IMR-90 (cell line): ENCODE results near the gene C8A. TPM values are rescaled to one million over a fixed set of nuclear protein-coding genes. Genes with fewer than 3 reads are reported as not detected.

ENCODE experiments used
- ATAC-seq: fragments of 200-7000 bp; cut with Tn5 transposase; 2 replicates; pipeline ENCODE4 v1.9.1; 2020; ENCODE audit warnings: low read depth, mild to moderate bottlenecking, moderate library complexity
- BruUV-seq: library from RNA; stranded (reverse); fragments of 400-500 nt; replicated peaks from 2 replicates; lab custom pipeline; 2021; lab: Mats Ljungman, UMichigan
- CTCF ChIA-PET: fragments of 300-600 bp; formaldehyde crosslinking; extraction: SDS; loops from one replicate; lab custom pipeline; 2021; ENCODE audit warnings: antibody characterized with exemption; lab: Yijun Ruan, JAX
- POLR2A ChIA-PET: fragments of 300-600 bp; sonication (Branson Sonifier 250); formaldehyde crosslinking; loops from one replicate; lab custom pipeline; 2022; ENCODE audit warnings: antibody characterized with exemption; ENCODE audit not compliant: unreplicated experiment; lab: Charles Lee
- DNase-seq: peaks from one replicate; pipeline ENCODE4 v3.0.0; 2013
- H2AFZ ChIP-seq: replicated peaks from 2 replicates; pipeline ENCODE3; 2013; ENCODE audit warnings: low read length, mild to moderate bottlenecking; ENCODE audit not compliant: poor library complexity
- H2AK5ac ChIP-seq: 2 replicates; pipeline ENCODE4 v1.6.1; 2013; ENCODE audit warnings: low read depth, low read length, inconsistent platforms
- H2AK9ac ChIP-seq: replicated peaks from 2 replicates; pipeline ENCODE3; 2013; ENCODE audit warnings: mild to moderate bottlenecking, low read depth, low read length, moderate library complexity; ENCODE audit not compliant: poor library complexity
- H2BK120ac ChIP-seq: 2 replicates; pipeline ENCODE4 v1.6.1; 2013; ENCODE audit warnings: low read depth, low read length, inconsistent platforms
- H2BK15ac ChIP-seq: 3 replicates; pipeline ENCODE4 v1.6.1; 2013; ENCODE audit warnings: low read depth, low read length, inconsistent platforms
- H2BK20ac ChIP-seq: 2 replicates; pipeline ENCODE4 v1.6.1; 2013; ENCODE audit warnings: low read depth, mild to moderate bottlenecking, inconsistent platforms, low read length, moderate library complexity
- H2BK5ac ChIP-seq: 2 replicates; pipeline ENCODE4 v1.6.1; 2013; ENCODE audit warnings: mild to moderate bottlenecking, low read depth, low read length, inconsistent platforms; ENCODE audit not compliant: poor library complexity, severe bottlenecking
- H3K14ac ChIP-seq: replicated peaks from 2 replicates; pipeline ENCODE4 v1.6.1; 2013; ENCODE audit warnings: low read depth, low read length, inconsistent platforms
- H3K18ac ChIP-seq: 2 replicates; pipeline ENCODE4 v1.6.1; 2013; ENCODE audit warnings: low read depth, low read length, control low read depth
- H3K23ac ChIP-seq: 2 replicates; pipeline ENCODE4 v1.6.1; 2013; ENCODE audit warnings: low read depth, low read length, inconsistent platforms
- H3K27ac ChIP-seq: 2 replicates; pipeline ENCODE4 v1.5.1; 2013; ENCODE audit warnings: mild to moderate bottlenecking, control low read depth, low read length; ENCODE audit not compliant: insufficient read depth
- H3K27me3 ChIP-seq: 2 replicates; pipeline ENCODE4 v1.6.1; 2013; ENCODE audit warnings: low read length; ENCODE audit not compliant: control insufficient read depth, insufficient read depth
- H3K36me3 ChIP-seq: 2 replicates; pipeline ENCODE4 v1.6.1; 2013; ENCODE audit warnings: low read length, mixed read lengths; ENCODE audit not compliant: control insufficient read depth, insufficient read depth
- H3K4ac ChIP-seq: 2 replicates; pipeline ENCODE4 v1.6.1; 2013; ENCODE audit warnings: low read depth, low read length, inconsistent platforms
- H3K4me1 ChIP-seq: 2 replicates; pipeline ENCODE4 v1.6.1; 2013; ENCODE audit warnings: low read length, mixed read lengths; ENCODE audit not compliant: control insufficient read depth, insufficient read depth
- H3K4me2 ChIP-seq: 2 replicates; pipeline ENCODE4 v1.6.1; 2013; ENCODE audit warnings: low read depth, mild to moderate bottlenecking, control low read depth, low read length, moderate library complexity
- H3K4me3 ChIP-seq: 2 replicates; pipeline ENCODE4 v1.5.1; 2013; ENCODE audit warnings: low read depth, mild to moderate bottlenecking, control low read depth, low read length, moderate library complexity; ENCODE audit not compliant: insufficient read depth
- H3K56ac ChIP-seq: 2 replicates; pipeline ENCODE4 v1.6.1; 2013; ENCODE audit warnings: low read length, inconsistent platforms; ENCODE audit not compliant: insufficient read depth; ENCODE audit errors: extremely low read depth
- H3K79me1 ChIP-seq, 2 experiments: 2 replicates each; pipeline ENCODE4 v1.6.1; 2013; ENCODE audit warnings: low read length in 2 of 2, inconsistent platforms in 1 of 2, low read depth in 1 of 2
- H3K9ac ChIP-seq: 2 replicates; pipeline ENCODE4 v1.6.1; 2013; ENCODE audit warnings: low read depth, low read length, control low read depth
- H3K9me1 ChIP-seq: 2 replicates; pipeline ENCODE4 v1.6.1; 2013; ENCODE audit warnings: low read length, inconsistent platforms; ENCODE audit not compliant: insufficient read depth
- H3K9me3 ChIP-seq: 2 replicates; pipeline ENCODE4 v1.6.1; 2013; ENCODE audit warnings: low read length; ENCODE audit not compliant: control insufficient read depth, insufficient read depth
- H4K20me1 ChIP-seq: 2 replicates; pipeline ENCODE4 v1.6.1; 2013; ENCODE audit warnings: low read length, inconsistent platforms; ENCODE audit not compliant: insufficient read depth
- H4K5ac ChIP-seq: 2 replicates; pipeline ENCODE4 v1.6.1; 2013; ENCODE audit warnings: mild to moderate bottlenecking, low read depth, low read length, control low read depth
- H4K8ac ChIP-seq, 2 experiments: 2 replicates each; pipeline ENCODE4 v1.6.1; 2013; ENCODE audit warnings: low read depth in 2 of 2, low read length in 2 of 2, control low read depth in 1 of 2, inconsistent platforms in 1 of 2
- H4K91ac ChIP-seq: 2 replicates; pipeline ENCODE4 v1.6.1; 2013; ENCODE audit warnings: low read depth, low read length, inconsistent platforms; ENCODE audit not compliant: insufficient read depth
- BHLHE40 ChIP-seq: fragments of 150-350 bp; IDR thresholded peaks from 2 replicates; pipeline ENCODE4 v1.6.1; 2016; ENCODE audit warnings: mild to moderate bottlenecking, low read depth, low read length
- CEBPB ChIP-seq: IDR thresholded peaks from 2 replicates; pipeline ENCODE4 v1.6.1; 2012; ENCODE audit warnings: low read depth, low read length, improper control_type of control experiment
- CHD1 ChIP-seq: IDR thresholded peaks from 2 replicates; pipeline ENCODE4 v1.6.1; 2012; ENCODE audit warnings: low read depth, low read length, improper control_type of control experiment
- CTCF ChIP-seq: conservative IDR thresholded peaks from 2 replicates; pipeline ENCODE4 v1.5.1; 2012; ENCODE audit warnings: mild to moderate bottlenecking, low read depth, low read length, improper control_type of control experiment
- ELK1 ChIP-seq: fragments of 150-350 bp; IDR thresholded peaks from 2 replicates; pipeline ENCODE4 v1.6.1; 2016; ENCODE audit warnings: low read depth, mild to moderate bottlenecking, low read length, moderate library complexity, borderline replicate concordance
- FOS ChIP-seq: fragments of 150-350 bp; IDR thresholded peaks from 2 replicates; pipeline ENCODE4 v1.6.1; 2016; ENCODE audit warnings: low read depth, low read length
- MAFK ChIP-seq: IDR thresholded peaks from 2 replicates; pipeline ENCODE4 v1.6.1; 2012; ENCODE audit warnings: low read depth, low read length, improper control_type of control experiment
- MAZ ChIP-seq: IDR thresholded peaks from 2 replicates; pipeline ENCODE4 v1.6.1; 2012; ENCODE audit warnings: low read depth, mild to moderate bottlenecking, low read length, improper control_type of control experiment, moderate library complexity, borderline replicate concordance
- MXI1 ChIP-seq: IDR thresholded peaks from 2 replicates; pipeline ENCODE4 v1.6.1; 2012; ENCODE audit warnings: low read depth, mild to moderate bottlenecking, low read length, moderate library complexity, borderline replicate concordance
- NFE2L2 ChIP-seq: fragments of 150-350 bp; IDR thresholded peaks from 2 replicates; pipeline ENCODE4 v1.6.1; 2016; ENCODE audit warnings: low read depth, mild to moderate bottlenecking, low read length
- POLR2A ChIP-seq: IDR thresholded peaks from 2 replicates; pipeline ENCODE4 v1.6.1; 2012; ENCODE audit warnings: mild to moderate bottlenecking, low read depth, low read length
- RAD21 ChIP-seq: IDR thresholded peaks from 2 replicates; pipeline ENCODE4 v1.6.1; 2012; ENCODE audit warnings: low read length, improper control_type of control experiment
- RCOR1 ChIP-seq: IDR thresholded peaks from 2 replicates; pipeline ENCODE4 v1.6.1; 2012; ENCODE audit warnings: mild to moderate bottlenecking, low read length, improper control_type of control experiment; ENCODE audit not compliant: insufficient replicate concordance
- RFX5 ChIP-seq: IDR thresholded peaks from 2 replicates; pipeline ENCODE4 v1.8.0; 2012; ENCODE audit warnings: low read depth, mild to moderate bottlenecking, low read length, moderate library complexity
- SMC3 ChIP-seq: fragments of 150-350 bp; IDR thresholded peaks from 2 replicates; pipeline ENCODE4 v1.6.1; 2016; ENCODE audit warnings: low read depth, mild to moderate bottlenecking, antibody characterized with exemption, low read length, moderate library complexity
- USF2 ChIP-seq: fragments of 150-350 bp; IDR thresholded peaks from 2 replicates; pipeline ENCODE4 v1.6.1; 2017; ENCODE audit warnings: mild to moderate bottlenecking, antibody characterized with exemption, low read length, low read depth
- WGBS, 2 experiments: methylation state at CpG; one replicate each; pipeline versions ENCODE4 v1.1.5 to v1.1.7; 2013; ENCODE audit warnings: missing lambda C conversion rate in 2 of 2; ENCODE audit not compliant: insufficient read length in 1 of 2; ENCODE audit errors: extremely low coverage in 2 of 2; 5-methylcytosine and 5-hydroxymethylcytosine counted together
- dilution Hi-C: fragments of 300-500 bp; cut with HindIII; formaldehyde crosslinking; loops from one replicate; pipeline ENCODE4 v1.14.3; 2018; ENCODE audit warnings: low sequenced_read_pairs; ENCODE audit not compliant: unreplicated experiment
- in situ Hi-C: fragments of 300-500 bp; cut with MboI; formaldehyde crosslinking; loops from 3 replicates; pipeline ENCODE4 v1.14.3; 2019; ENCODE audit warnings: low sequenced_read_pairs, inconsistent platforms, mixed read lengths
- intact Hi-C: fragments of 100-400 bp; cut with micrococcal nuclease; formaldehyde crosslinking; loops from 2 replicates; pipeline ENCODE4 v1.10.0; 2022
- polyA plus RNA-seq, 3 experiments: library from polyadenylated mRNA; depleted of rRNA; stranded (reverse); fragments of >200 nt; gene quantifications; 2 replicates each; pipeline ENCODE4 v1.2.3, GENCODE V29; 2012; ENCODE audit warnings: low replicate concordance in 1 of 3
- total RNA-seq: library from RNA; depleted of rRNA; stranded (reverse); fragments of >200 nt; gene quantifications from 2 replicates; pipeline ENCODE4 v1.2.3, GENCODE V29; 2012

Gene C8A
- total and polyA plus RNA-seq, 2 of the 4 experiments (the other 2 are of a cell fraction): not detected

GRCh38 chr1:56938646-56939045, 84.0 kb downstream of the C8A start:
- Histone ChIP-seq H3K27me3 (peaks cover 7% of the 10 kb centered on the region), H3K4me1 (no peaks in the 10 kb centered on the region; the same call in 1 of the 2 replicates), H4K8ac (no peak overlapping the region), H3K56ac (no peak overlapping the region), H4K20me1 (no peaks in the 10 kb centered on the region), H3K23ac (no peak overlapping the region), H3K18ac (no peak overlapping the region), H4K5ac (no peak overlapping the region), H3K9me1 (no peaks in the 10 kb centered on the region), H2BK5ac (no peak overlapping the region), H3K4me2 (no peak overlapping the region), H3K9ac (no peak overlapping the region), H3K27ac (no peak overlapping the region), H3K14ac (no peak overlapping the region), H3K9me3 (no peaks in the 10 kb centered on the region), H3K4ac (no peak overlapping the region), H2AK9ac (no peak overlapping the region), H2BK120ac (no peak overlapping the region), H4K91ac (no peak overlapping the region), H2BK15ac (no peak overlapping the region), H2AFZ (no peak overlapping the region), H2BK20ac (no peak overlapping the region), H3K4me3 (no peak overlapping the region), H3K36me3 (no peaks in the 10 kb centered on the region), H3K79me1 (no peaks in the 10 kb centered on the region), H2AK5ac (no peak overlapping the region)
- WGBS, 2 experiments: no CpG with 5 or more reads among the region's 2 CpGs
- no peak for TF ChIP-seq NFE2L2
- TF ChIP-seq MAFK: no peak
- TF ChIP-seq CTCF: no peak
- no peak for TF ChIP-seq MXI1
- TF ChIP-seq ELK1: no peak
- TF ChIP-seq USF2: no peak
- no peak for TF ChIP-seq CEBPB
- TF ChIP-seq BHLHE40: no peak
- TF ChIP-seq MAZ: no peak
- TF ChIP-seq RCOR1: no peak
- TF ChIP-seq RAD21: no peak
- no peak for TF ChIP-seq SMC3
- no peak for TF ChIP-seq RFX5
- no peak for TF ChIP-seq FOS
- TF ChIP-seq POLR2A: no peak
- no peak for TF ChIP-seq CHD1
- dilution Hi-C loops (no loop called here), in situ Hi-C loops (no loop called here), intact Hi-C loops (no loop called here)
- ATAC-seq (no peak), DNase-seq (no peak)
- no TSS peak for BruUV-seq
- ChIA-PET POLR2A (no interaction called here), CTCF (interaction anchor here (1.1 kb wide), 1 partner anchor 14 kb away, joined by 4 read pairs; no protein-coding TSS in a partner anchor)
